ENCODE data around the gene CCDC34.
"Not testable (repeated sequence)": the region's sequence is repeated elsewhere in the genome, so short reads cannot be mapped to it uniquely, and the experiment has no call there.

The CCDC34 gene

DNA sequence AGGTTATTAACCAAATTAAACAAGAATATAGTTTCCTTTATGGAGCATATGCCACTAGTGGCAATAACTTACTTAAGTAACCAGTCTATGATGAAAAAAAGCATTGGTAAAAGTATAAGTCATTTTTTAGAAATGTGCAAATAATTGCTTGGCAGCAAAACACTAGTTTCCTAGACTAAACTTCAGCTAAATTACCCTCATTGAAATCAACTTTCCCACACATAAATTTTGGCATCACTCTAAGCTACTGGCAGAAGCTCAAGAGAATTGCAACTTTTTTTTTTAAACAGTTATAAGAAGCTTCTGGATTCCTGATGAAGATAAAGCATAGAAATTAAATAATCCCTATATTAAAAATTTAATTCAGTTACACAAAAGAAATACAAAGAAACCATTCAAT, 12.5 kb downstream of the CCDC34 start:
- CTCF ChIA-PET, result interaction anchor here (0.6 kb wide), 1 partner anchor 57 kb away, joined by 3 read pairs; no protein-coding TSS in a partner anchor
- POLR2A ChIA-PET (ENCODE audit: low non-redundant PET), result no interaction called here
- TF ChIP-seq, protein P1, sequence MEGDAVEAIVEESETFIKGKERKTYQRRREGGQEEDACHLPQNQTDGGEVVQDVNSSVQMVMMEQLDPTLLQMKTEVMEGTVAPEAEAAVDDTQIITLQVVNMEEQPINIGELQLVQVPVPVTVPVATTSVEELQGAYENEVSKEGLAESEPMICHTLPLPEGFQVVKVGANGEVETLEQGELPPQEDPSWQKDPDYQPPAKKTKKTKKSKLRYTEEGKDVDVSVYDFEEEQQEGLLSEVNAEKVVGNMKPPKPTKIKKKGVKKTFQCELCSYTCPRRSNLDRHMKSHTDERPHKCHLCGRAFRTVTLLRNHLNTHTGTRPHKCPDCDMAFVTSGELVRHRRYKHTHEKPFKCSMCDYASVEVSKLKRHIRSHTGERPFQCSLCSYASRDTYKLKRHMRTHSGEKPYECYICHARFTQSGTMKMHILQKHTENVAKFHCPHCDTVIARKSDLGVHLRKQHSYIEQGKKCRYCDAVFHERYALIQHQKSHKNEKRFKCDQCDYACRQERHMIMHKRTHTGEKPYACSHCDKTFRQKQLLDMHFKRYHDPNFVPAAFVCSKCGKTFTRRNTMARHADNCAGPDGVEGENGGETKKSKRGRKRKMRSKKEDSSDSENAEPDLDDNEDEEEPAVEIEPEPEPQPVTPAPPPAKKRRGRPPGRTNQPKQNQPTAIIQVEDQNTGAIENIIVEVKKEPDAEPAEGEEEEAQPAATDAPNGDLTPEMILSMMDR (conservative IDR thresholded peaks at IDR 0.05; ENCODE audit: low read depth), result no peak

DNA sequence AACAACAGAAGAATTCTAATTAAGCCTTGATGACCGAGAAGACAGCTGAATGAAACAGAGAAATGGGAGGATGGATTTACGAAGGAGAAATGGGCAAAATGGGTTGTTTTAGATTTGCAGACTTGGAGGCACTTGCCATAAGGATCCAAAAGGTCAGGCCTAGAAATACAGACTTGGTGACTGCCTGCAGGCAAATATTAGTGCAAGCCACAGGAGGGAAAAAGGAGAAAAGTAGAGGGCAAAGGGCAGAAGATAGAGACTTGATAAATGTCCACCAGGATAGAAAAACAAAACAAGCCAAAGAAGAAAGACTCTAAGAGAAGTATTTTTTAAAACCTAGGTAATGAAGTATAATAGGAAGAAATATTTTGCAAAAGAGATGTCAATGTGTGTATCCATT, 13.1 kb downstream of the CCDC34 start:
- no peak overlapping the region for H3K27ac ChIP-seq
- no peak for DNase-seq (ENCODE audit: low spot score)
- TF ChIP-seq, protein P1 (conservative IDR thresholded peaks at IDR 0.05; ENCODE audit: low read depth), result no peak
- ChIA-PET CTCF (no interaction called here), POLR2A (ENCODE audit: low non-redundant PET) (no interaction called here)

More for the DNA sequence above, 12.5 kb downstream of the CCDC34 start:
- H3K27ac ChIP-seq, result no peak overlapping the region
- no peak for DNase-seq (ENCODE audit: low spot score)

DNA sequence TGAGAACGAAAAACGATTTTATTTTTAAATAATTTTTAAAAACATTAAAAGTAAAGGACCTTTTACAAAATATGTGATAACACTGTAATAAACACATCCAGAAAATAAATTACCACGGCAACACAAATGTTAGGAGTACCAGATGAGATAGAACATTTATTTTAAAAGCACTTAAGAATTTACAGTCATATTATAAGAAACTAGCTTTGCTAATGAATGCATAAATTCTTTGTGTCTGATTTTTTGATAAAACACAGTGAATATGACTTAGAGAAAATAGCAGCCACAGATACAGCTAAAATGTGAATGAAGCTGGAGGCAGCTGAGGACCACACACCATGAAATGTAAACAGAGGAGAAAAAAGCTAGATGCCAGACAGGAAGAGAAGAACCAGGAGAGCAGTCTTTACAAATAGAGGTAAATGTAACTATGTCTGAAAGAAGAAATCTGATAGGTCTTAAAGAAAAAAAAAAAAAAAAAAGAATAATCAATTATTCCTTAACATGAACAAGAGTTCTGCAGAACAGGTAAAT, 14.6 kb downstream of the CCDC34 start:
- ChIA-PET POLR2A (ENCODE audit: low non-redundant PET) (no interaction called here), CTCF (interaction anchor here (1.5 kb wide), 1 partner anchor 137 kb away, joined by 4 read pairs; no protein-coding TSS in a partner anchor)

DNA sequence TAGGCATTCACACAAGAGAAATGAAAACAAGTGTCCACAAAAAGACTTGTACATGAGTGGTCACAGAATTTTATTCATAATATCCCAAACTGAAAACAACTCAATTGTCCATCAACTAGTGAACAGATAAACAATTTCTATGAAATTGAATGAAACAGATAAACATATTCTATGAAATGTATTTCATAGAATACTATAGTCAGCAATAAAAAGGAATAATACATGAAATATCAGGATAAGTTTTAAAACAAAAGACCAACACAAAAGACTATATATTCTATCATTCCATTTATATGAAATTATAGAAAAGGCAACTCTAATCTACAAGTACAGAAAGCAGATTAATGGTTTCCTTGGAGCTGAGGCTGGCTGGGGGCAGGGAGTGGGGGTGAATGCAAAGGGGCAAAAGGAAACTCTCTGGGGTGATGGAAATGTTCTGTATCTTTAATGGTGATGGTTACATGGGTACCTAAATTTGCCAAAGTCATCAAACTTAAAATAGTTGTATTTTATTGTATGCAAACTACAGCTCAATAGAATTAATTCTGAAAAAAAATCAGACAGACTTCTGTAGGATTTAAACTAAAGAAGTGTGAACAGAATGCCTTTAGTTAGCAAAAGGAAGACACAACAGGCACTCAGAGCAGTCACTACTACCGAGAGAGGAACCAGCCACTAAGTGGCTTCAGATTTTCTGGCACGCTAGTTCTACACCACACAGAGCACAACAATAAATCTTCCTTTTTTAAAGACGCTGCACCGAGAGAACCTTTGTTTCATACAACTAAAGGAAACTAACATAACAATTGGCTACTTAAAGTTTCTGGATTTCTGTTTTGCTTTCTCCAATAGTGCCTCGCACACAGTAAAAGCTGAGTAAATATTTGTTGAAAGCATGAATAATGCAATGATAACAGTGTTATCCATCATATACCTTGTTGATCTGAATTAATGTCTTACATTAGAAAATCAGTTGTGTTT, 15.4 kb downstream of the CCDC34 start:
- ChIA-PET CTCF (interaction anchor here (1.5 kb wide), 1 partner anchor 138 kb away, joined by 4 read pairs; no protein-coding TSS in a partner anchor), POLR2A (ENCODE audit: low non-redundant PET) (no interaction called here)
- H3K27ac ChIP-seq, result no peak overlapping the region
- TF ChIP-seq, protein P1 (conservative IDR thresholded peaks at IDR 0.05; ENCODE audit: low read depth), result no peak
- no peak for DNase-seq (ENCODE audit: low spot score)

More for the DNA sequence above, 14.6 kb downstream of the CCDC34 start:
- TF ChIP-seq, protein P1 (conservative IDR thresholded peaks at IDR 0.05; ENCODE audit: low read depth), result no peak
- no peak for DNase-seq (ENCODE audit: low spot score)
- H3K27ac ChIP-seq, result no peak overlapping the region

DNA sequence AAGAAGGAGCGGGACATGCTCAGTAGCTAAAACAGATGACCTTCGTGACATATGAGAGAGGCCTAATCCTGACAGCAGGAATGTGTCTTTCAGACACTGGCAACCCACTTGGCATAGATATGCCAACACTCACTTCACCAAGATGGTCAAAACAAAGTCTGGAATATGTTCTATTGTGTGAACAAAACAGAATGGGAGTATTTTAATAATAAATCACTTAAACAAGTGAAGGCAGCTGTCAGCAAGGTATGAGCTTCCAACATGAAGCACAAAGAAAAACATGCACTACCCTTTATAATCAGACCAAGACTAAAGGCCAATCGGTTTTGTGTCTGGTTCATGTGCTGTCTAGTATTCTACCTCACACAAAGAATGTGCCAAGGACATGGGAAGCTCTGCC, 23.1 kb downstream of the CCDC34 start:
- ChIA-PET POLR2A (ENCODE audit: low non-redundant PET) (no interaction called here), CTCF (no interaction called here)
- no peak for DNase-seq (ENCODE audit: low spot score)
- TF ChIP-seq, protein P1 (conservative IDR thresholded peaks at IDR 0.05; ENCODE audit: low read depth), result no peak
- H3K27ac ChIP-seq, result no peak overlapping the region

DNA sequence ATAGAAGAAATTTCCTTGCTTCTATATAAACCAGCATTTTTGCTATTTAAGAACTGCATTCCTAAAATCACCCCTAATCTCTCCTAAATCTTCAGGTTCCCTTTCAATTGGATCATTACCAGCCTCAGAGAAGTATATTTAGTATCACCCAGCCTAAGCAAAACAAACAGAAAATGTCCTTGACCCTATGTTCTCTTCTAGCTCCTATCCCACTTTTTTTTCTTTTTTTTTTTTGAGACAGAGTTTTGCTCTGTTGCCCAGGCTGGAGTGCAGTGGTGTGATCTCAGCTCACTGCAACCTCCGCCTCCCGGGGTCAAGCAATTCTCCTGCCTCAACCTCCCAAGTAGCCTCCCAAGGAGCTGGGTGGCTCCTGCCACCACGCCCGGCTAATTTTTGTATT, 28.3 kb downstream of the CCDC34 start:
- POLR2A ChIA-PET (ENCODE audit: low non-redundant PET); CTCF ChIA-PET; DNase-seq (ENCODE audit: low spot score); H3K27ac ChIP-seq: not testable (repeated sequence)

DNA sequence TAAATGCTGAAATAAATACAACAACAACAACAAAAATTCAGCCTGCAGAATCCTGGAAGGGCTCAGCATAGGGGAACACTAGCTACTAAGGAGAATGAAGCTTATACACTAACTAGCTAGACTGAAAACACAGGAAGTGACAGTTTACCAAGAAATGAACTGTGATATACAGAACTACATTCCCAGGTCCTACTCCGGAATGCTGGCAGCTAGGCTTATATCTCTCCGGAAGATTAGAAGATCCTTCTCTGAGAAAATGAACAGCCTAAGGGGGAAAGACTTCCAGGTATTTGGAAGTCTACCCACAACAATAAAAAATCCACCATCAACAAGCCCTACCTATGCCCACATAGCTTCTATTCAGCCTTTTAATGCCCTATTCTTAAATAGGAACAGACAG, 31.0 kb downstream of the CCDC34 start:
- ChIA-PET POLR2A (ENCODE audit: low non-redundant PET) (no interaction called here), CTCF (interaction anchor here (1.1 kb wide), 1 partner anchor 35 kb away, joined by 3 read pairs; no protein-coding TSS in a partner anchor)
- no peak overlapping the region for H3K27ac ChIP-seq
- TF ChIP-seq, protein P1 (conservative IDR thresholded peaks at IDR 0.05; ENCODE audit: low read depth), result no peak
- no peak for DNase-seq (ENCODE audit: low spot score)

All from RWPE1 (cell line).